HG02852 (cell line): Measurements from ENCODE around the gene ESPNL.
"Not testable (repeated sequence)": the region's sequence is repeated elsewhere in the genome, so short reads cannot be mapped to it uniquely, and the experiment has no call there.

Source experiments
- ATAC-seq: cut with Tn5 transposase; IDR thresholded peaks from one replicate; pipeline ENCODE4 v1.9.1; 2021; ENCODE audit warnings: mild to moderate bottlenecking, moderate library complexity; ENCODE audit not compliant: unreplicated experiment

ESPNL gene

DNA sequence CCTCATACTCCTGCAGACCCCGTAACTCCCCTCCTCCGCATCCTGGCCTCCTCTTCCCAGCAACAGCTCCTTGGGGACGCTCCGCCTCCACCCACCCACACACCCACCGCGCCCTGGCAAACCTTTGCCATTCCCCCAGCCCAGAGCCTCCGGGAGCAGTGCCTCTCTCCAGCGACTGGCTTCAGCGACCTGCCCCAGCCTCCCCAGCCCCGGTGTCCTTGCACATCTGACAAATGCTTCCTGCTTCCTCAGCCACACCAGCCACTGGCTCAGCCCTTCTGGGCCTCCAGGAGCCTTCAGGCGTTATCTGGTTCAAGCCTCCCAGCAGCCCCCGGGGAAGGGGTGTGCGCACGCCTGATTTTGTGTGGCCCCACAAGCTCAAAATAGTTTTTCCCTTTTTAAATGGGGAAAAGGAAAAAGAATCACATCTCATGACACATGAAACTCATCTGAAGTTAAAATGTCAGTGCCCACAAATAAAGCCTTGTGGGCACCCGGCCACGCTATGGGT lies 14.2 kb downstream of the ESPNL start:
- ATAC-seq: no peak

DNA sequence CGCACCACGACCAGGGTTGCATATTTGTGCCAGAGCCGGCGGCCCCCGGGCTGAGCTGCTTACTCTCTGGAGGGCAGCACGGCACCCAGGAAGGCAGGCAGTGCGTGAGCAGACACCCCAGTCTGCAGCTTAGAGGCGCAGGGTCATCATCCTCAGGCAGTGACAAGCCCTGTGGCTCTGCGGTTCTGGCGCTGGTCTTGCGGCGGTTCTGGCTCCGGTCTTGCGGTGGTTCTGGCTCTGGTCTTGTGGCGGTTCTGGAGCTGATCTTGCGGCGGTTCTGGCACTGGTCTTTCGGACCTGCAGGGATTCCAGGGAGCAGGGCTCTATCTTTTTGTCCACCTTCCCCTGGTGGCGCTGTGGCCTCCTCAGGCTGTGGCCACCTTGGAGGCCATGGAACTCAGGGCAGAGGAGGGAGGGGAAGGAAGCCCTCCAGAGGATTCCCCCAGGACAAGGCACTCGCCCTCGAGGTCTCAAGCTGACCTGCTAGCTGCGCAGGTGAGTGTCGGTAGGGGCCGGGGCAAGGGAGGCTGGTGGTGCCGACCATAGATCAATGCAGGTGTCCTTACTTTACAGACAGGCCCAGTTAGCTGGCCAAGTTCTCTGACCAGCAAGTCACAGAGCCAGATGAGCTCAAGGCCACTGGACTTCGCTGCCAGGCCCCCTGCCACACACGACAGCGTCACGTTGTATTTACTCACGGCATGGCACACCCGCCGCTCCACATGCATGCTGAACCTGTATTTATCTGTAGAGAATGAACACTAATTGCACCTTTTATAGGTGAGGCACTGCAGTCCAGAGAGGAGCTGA lies 14.9 kb downstream of the ESPNL start:
- ATAC-seq: no peak

GRCh38 chr2:238115709-238116108 lies 15.6 kb downstream of the ESPNL start:
- ATAC-seq: not testable (repeated sequence)

GRCh38 chr2:238116298-238117198 lies 16.4 kb downstream of the ESPNL start:
- ATAC-seq: no peak

- ATAC-seq: no peak
These were observed 17.3 kb downstream of the ESPNL start for GRCh38 chr2:238117199-238118154.

- no peak for ATAC-seq
These were observed 19.8 kb downstream of the ESPNL start for GRCh38 chr2:238119756-238120462.

GRCh38 chr2:238120463-238121298 lies 20.5 kb downstream of the ESPNL start:
- no peak for ATAC-seq

- no peak for ATAC-seq
These were observed 21.6 kb downstream of the ESPNL start for GRCh38 chr2:238121511-238122286.

DNA sequence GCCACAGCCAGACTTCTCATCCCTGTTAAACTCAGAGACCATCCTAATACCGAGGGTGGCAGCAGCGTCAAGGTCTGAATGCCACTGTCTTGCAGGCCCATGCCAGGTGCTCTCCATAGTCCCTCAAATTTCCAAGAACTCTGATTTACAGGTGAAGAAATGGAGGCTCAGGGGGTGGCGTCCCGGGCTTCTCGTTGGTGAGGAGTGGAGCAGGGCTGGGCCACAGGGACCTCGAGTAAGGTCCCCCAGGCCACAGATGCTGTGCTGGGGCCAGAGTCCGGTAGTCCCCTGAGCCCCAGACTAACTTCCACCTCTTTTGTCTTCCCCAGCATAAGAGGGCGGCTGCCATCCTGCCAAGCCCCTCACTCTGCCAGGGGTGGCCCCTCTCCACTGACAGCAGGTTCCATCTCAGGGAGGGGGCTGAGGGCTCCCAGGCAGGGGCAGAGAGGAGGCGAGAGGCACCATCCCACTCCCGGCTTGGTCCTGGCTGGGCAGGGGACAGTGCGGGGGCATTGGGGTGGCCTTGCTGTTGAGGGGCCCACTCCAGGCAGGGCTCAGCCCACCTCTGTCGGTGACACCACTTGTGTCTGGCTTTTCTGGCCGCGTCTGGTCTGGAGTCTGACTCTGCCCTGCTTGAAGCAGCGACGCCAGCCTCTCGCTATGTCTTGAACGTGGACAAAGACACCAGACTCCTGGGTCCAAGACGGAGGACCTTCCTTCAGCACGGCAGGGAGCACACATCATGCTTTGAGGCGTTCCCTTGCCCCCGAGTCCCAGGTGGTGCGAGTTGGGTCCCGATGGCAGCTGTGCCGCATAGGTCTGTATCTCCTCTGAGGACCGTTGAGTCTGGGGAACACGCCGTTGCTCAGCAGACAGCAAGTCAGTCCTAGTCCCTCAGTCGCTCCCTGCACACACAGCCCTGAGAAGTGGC lies 22.4 kb downstream of the ESPNL start:
- no peak for ATAC-seq

DNA sequence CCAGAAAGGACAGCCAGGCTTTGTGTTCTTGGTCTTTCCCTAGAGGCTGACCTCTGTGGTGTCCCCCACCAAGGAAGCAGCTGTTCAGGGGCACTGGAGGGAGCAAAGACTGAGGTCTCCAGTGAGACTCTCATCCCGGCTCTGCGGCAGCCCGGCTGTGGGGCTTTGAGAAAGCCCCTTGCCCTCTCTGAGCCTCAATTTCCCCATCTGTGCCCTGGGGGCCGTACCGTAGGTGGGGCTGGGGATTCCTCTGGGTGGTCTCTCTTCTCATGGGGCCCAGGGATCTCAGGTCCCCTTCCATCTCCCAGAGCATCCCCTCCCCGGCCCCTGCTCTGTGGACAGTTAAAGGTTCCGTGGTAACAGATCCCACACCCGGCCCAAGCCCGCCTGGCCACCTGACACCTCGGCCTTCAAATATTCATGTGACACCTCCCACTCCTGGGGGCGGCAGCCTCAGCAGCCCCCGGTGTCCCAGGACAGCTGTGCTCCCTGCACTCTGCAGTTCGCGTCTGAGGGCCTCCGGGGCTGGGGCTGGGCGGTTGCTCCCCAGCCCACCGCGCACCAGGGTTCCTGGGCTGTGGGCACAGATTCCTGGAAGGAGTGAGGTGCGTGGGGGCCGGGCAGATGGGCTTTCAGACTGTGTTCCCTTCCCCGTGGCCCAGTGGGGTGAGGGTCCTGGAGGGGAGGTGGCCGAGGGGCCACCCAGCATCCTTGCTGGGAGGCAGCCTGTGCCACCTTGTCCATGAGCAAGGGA lies 23.3 kb downstream of the ESPNL start:
- ATAC-seq: no peak

DNA sequence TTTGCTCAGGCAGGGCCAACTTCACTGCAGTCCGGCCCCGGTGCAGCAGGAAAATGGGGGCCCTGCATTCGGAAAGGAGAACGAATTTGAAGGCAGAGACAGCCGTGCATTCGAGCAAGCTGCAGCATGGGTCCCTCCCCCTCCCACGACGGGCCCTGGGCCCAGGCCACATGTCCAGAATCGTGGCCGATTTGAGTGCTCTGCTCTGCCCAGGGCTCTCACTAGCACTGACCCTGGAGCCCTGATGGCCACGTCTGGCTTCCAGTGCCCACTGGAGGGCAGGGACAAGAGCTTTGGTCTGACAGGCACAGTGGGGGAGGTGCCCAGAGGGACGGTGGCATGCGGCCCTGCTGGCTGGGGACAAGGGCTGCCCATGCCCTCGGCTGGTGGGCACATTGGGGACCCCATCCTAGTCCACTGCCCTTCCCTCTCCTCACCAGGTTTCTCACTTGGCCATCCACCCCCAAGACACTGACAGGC lies 23.9 kb downstream of the ESPNL start:
- no peak for ATAC-seq

- no peak for ATAC-seq
These were observed 24.5 kb downstream of the ESPNL start for GRCh38 chr2:238124488-238125126.

DNA sequence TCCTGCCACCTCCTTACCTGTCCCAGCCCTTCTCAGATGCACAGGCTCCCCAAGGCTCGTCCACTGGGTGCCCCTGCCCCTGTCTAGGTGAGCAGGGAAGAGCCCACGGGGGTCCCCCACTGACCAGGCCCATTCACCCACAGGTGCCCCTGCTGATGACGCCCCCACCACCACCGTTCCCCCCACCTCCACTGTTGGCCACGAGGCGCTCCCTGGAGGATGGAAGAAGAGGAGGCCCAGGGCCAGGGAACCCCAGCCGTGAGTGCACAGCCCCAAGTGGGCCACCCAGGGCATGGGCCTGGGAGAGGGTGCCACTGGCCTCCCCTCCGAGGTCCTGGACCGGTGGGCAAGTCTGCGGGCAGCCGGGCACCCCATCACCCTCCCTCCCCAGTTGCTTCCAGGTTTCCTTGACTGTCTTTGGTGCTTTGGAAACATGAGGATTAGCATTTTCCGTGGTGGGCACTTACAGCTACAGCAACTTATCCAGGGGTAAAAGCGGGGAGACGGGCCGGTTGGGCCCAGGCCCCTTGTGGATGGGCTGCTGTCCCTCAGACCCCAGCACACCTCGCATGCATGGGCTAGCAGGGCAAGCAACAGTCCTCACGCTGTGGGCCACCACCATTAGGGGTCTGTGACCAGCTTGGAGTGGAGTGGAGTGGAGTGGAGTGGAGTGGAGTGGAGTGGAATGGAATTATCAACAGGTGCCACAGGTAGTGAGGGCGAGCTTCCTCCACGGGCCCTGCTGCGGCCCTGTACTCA lies 25.2 kb downstream of the ESPNL start:
- no peak for ATAC-seq

- ATAC-seq: no peak
These were observed 26.2 kb downstream of the ESPNL start for GRCh38 chr2:238126338-238126737.

DNA sequence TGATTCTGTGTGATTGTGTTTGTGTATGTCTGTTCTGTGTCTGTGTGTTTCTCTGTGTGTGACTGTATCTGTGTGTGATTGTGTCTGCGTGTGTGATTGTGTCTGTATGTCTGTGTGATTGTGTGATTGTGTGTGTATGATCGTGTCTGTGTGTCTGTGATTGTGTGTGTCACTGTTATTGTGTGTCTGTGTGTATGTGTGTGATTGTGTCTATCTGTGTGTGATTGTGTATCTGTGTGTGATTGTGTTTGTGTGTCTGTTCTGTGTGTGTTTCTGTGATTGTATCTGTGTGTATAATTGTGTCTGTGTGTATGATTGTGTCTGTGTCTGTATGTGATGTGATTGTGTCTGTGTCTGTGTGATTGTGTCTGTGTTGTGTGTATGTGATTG lies 26.6 kb downstream of the ESPNL start:
- ATAC-seq: no peak
